Trophoblast cell (in vitro differentiated cells and primary cell): ENCODE results near the gene DENND2C.

ENCODE experiments used
- DNase-seq, 2 donors: peaks; one replicate each; pipeline ENCODE4 v3.0.0-alpha.2; 2016
- H2AFZ ChIP-seq: 2 replicates; pipeline ENCODE4 v1.6.1; 2013; ENCODE audit warnings: low read length, moderate library complexity, mild to moderate bottlenecking; ENCODE audit not compliant: insufficient read depth, poor library complexity
- H2AK5ac ChIP-seq: 2 replicates; pipeline ENCODE4 v1.6.1; 2013; ENCODE audit warnings: mild to moderate bottlenecking, low read length
- H2BK120ac ChIP-seq: 2 replicates; pipeline ENCODE4 v1.6.1; 2013; ENCODE audit warnings: low read length, mild to moderate bottlenecking, moderate library complexity; ENCODE audit not compliant: insufficient read depth, poor library complexity
- H2BK12ac ChIP-seq: 2 replicates; pipeline ENCODE4 v1.6.1; 2013; ENCODE audit warnings: mild to moderate bottlenecking, low read length, moderate library complexity
- H2BK5ac ChIP-seq: 2 replicates; pipeline ENCODE4 v1.6.1; 2013; ENCODE audit warnings: low read length, low read depth, moderate library complexity, mild to moderate bottlenecking; ENCODE audit not compliant: poor library complexity
- H3K14ac ChIP-seq: 2 replicates; pipeline ENCODE4 v1.6.1; 2013; ENCODE audit warnings: mild to moderate bottlenecking, low read length
- H3K18ac ChIP-seq: 2 replicates; pipeline ENCODE4 v1.6.1; 2013; ENCODE audit warnings: mild to moderate bottlenecking, low read length
- H3K23ac ChIP-seq: 2 replicates; pipeline ENCODE4 v1.6.1; 2013; ENCODE audit warnings: low read length
- H3K27ac ChIP-seq: 2 replicates; pipeline ENCODE4 v1.5.1; 2013; ENCODE audit warnings: low read depth, mild to moderate bottlenecking, inconsistent platforms, low read length, moderate library complexity
- H3K27me3 ChIP-seq: 2 replicates; pipeline ENCODE4 v1.6.1; 2013; ENCODE audit warnings: inconsistent platforms, mild to moderate bottlenecking, low read length, moderate library complexity; ENCODE audit not compliant: insufficient read depth
- H3K36me3 ChIP-seq, 2 experiments: 1 replicate in 1 of 2; 2 replicates in 1 of 2; pipeline ENCODE4 v1.6.1; 2013; ENCODE audit warnings: low read length in 2 of 2, mild to moderate bottlenecking in 2 of 2, moderate library complexity in 1 of 2; ENCODE audit not compliant: insufficient read depth in 2 of 2, control insufficient read depth in 1 of 2
- H3K4ac ChIP-seq: 2 replicates; pipeline ENCODE4 v1.6.1; 2013; ENCODE audit warnings: low read depth, mild to moderate bottlenecking, low read length, moderate library complexity
- H3K4me1 ChIP-seq, 2 experiments: 1 replicate in 1 of 2; 2 replicates in 1 of 2; pipeline ENCODE4 v1.6.1; 2013; ENCODE audit warnings: low read length in 2 of 2, mild to moderate bottlenecking in 2 of 2, moderate library complexity in 1 of 2; ENCODE audit not compliant: insufficient read depth in 2 of 2, control insufficient read depth in 1 of 2
- H3K4me2 ChIP-seq: 2 replicates; pipeline ENCODE4 v1.6.1; 2013; ENCODE audit warnings: inconsistent platforms, mild to moderate bottlenecking, low read length, moderate library complexity
- H3K4me3 ChIP-seq: 2 replicates; pipeline ENCODE4 v1.5.1; 2013; ENCODE audit warnings: mild to moderate bottlenecking, low read depth, low read length, inconsistent platforms
- H3K79me1 ChIP-seq: one replicate; pipeline ENCODE4 v1.6.1; 2013; ENCODE audit warnings: low read length
- H3K79me2 ChIP-seq: 2 replicates; pipeline ENCODE4 v1.6.1; 2013; ENCODE audit warnings: low read length, mild to moderate bottlenecking; ENCODE audit not compliant: control insufficient read depth, insufficient read depth, poor library complexity
- H3K9ac ChIP-seq: 2 replicates; pipeline ENCODE4 v1.6.1; 2013; ENCODE audit warnings: mild to moderate bottlenecking, low read length
- H3K9me3 ChIP-seq: 2 replicates; pipeline ENCODE4 v1.6.1; 2013; ENCODE audit warnings: low read depth, mild to moderate bottlenecking, control low read depth, inconsistent platforms, low read length; ENCODE audit not compliant: insufficient read depth
- H4K12ac ChIP-seq: 2 replicates; pipeline ENCODE4 v1.6.1; 2013; ENCODE audit warnings: low read depth, mild to moderate bottlenecking, low read length, moderate library complexity
- H4K8ac ChIP-seq: 2 replicates; pipeline ENCODE4 v1.6.1; 2013; ENCODE audit warnings: low read depth, mild to moderate bottlenecking, low read length, moderate library complexity
- H4K91ac ChIP-seq: one replicate; pipeline ENCODE4 v1.6.1; 2013; ENCODE audit warnings: low read depth, mild to moderate bottlenecking, low read length, moderate library complexity
- WGBS: extraction: QIAGEN DNeasy Blood & Tissue Kit; methylation state at CpG from one replicate; pipeline ENCODE4 v1.1.7; 2013; ENCODE audit warnings: missing lambda C conversion rate; ENCODE audit not compliant: insufficient read length, insufficient coverage; ENCODE audit errors: extremely low coverage; 5-methylcytosine and 5-hydroxymethylcytosine counted together

DENND2C gene

DNA sequence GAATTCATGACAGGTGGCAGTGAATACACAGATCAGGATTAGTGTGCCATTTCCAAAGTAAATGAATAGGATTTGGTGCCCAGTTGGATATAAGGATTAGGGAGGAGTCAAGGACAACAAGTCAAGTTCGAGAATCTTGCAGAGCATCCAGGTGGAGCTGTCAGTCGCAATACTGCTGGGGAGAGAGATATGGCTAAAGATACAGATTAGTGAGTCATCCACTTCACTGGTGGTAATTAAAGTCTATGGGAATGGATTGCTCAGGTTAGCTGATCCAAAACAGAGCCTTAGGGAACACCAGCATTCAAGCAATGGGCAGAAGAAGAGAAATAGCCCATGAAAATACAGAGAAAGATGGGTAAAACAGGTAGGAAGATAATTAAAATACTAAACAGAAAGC is 115.3 kb downstream of the DENND2C start:
- Histone ChIP-seq H3K23ac (no peak overlapping the region), H3K4ac (no peak overlapping the region), H4K91ac (no peak overlapping the region), H2BK120ac (no peak overlapping the region), H3K79me2 (no peaks in the 10 kb centered on the region), H3K9me3 (no peaks in the 10 kb centered on the region), H3K4me3 (no peak overlapping the region), H3K79me1 (peaks cover 3% of the 10 kb centered on the region), H3K9ac (no peak overlapping the region), H3K18ac (no peak overlapping the region), H3K4me1 (no peaks in the 10 kb centered on the region), H2BK5ac (no peak overlapping the region), H3K27me3 (no peaks in the 10 kb centered on the region), H2AFZ (no peak overlapping the region), H3K4me2 (no peak overlapping the region), H3K36me3 (no peaks in the 10 kb centered on the region), H3K27ac (no peak overlapping the region), H2AK5ac (no peak overlapping the region), H2BK12ac (no peak overlapping the region), H4K12ac (no peak overlapping the region), H3K14ac (no peak overlapping the region), H4K8ac (no peak overlapping the region)
- WGBS: no CpG with 5 or more reads among the region's 2 CpGs
- DNase-seq: peak; percentile 6 to 35

DNA sequence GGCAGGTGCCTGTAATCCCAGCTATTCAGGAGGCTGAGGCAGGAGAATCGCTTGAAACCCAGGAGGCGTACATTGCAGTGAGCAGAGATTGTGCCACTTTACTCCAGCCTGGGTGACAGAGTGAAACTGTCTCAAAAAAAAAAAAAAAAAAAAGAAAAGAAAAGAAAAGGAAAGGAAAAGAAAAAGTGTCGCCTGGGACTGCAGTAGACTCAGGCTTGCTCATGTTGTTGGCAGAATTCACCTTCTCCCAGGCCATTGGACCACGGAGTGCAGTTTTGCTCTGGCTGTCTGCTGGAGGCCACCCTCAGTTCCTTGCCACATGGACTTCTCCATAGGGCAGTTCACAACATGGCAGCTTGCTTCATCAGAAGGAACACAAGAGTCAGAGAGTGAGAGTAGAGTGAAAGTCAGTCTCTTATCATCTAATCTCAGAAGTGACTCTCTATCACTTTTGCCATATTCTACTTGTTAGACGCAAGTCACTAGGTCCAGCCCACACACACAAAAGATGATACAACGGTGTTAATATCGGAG is 117.7 kb downstream of the DENND2C start:
- Histone ChIP-seq H3K27ac (no peak overlapping the region), H3K4me3 (no peak overlapping the region), H3K18ac (no peak overlapping the region), H2AFZ (no peak overlapping the region), H2BK12ac (no peak overlapping the region), H3K4me1 (no peaks in the 10 kb centered on the region), H3K9ac (no peak overlapping the region), H3K14ac (no peak overlapping the region), H3K4ac (no peak overlapping the region), H3K79me1 (peaks cover 3% of the 10 kb centered on the region), H3K4me2 (no peak overlapping the region), H3K9me3 (no peaks in the 10 kb centered on the region), H3K23ac (no peak overlapping the region), H4K12ac (no peak overlapping the region), H2BK5ac (no peak overlapping the region), H2BK120ac (no peak overlapping the region), H3K79me2 (no peaks in the 10 kb centered on the region), H2AK5ac (no peak overlapping the region), H3K27me3 (no peaks in the 10 kb centered on the region), H4K91ac (no peak overlapping the region), H3K36me3 (no peaks in the 10 kb centered on the region), H4K8ac (no peak overlapping the region)
- WGBS: no CpG with 5 or more reads among the region's 7 CpGs
- no peak for DNase-seq

DNA sequence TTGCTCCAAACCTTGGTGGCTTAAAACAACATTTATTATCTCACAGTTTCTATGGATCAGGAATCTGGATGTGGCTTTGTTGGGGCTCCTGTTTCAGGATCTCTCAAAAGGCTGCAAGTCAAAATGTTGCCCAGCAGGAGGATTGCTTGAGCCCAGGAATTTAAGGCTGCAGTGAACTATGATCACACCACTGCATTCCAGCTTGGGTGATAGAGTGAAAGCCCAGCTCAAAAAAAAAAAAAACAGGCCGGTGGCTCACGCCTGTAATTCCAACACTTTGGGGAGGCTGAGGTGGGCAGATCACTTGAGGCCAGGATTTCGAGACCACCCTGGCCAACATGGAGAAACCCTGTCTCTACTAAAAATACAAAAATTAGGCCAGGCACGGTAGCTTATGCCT is 118.4 kb downstream of the DENND2C start:
- Histone ChIP-seq H2AK5ac (no peak overlapping the region), H3K18ac (no peak overlapping the region), H3K9me3 (no peaks in the 10 kb centered on the region), H3K79me1 (peaks cover 3% of the 10 kb centered on the region), H3K27ac (no peak overlapping the region), H3K23ac (no peak overlapping the region), H3K4me2 (no peak overlapping the region), H4K91ac (peak overlapping the region; percentile 22), H3K27me3 (no peaks in the 10 kb centered on the region), H3K14ac (no peak overlapping the region), H2BK120ac (no peak overlapping the region), H2AFZ (no peak overlapping the region), H3K36me3 (no peaks in the 10 kb centered on the region), H3K79me2 (no peaks in the 10 kb centered on the region), H4K12ac (no peak overlapping the region), H3K9ac (no peak overlapping the region), H3K4me1 (no peaks in the 10 kb centered on the region), H2BK5ac (peak overlapping the region; percentile 29), H4K8ac (no peak overlapping the region), H3K4me3 (no peak overlapping the region), H3K4ac (no peak overlapping the region), H2BK12ac (no peak overlapping the region)
- peak; percentile 9 to 58 for DNase-seq
- no CpG with 5 or more reads among the region's 4 CpGs for WGBS

DNA sequence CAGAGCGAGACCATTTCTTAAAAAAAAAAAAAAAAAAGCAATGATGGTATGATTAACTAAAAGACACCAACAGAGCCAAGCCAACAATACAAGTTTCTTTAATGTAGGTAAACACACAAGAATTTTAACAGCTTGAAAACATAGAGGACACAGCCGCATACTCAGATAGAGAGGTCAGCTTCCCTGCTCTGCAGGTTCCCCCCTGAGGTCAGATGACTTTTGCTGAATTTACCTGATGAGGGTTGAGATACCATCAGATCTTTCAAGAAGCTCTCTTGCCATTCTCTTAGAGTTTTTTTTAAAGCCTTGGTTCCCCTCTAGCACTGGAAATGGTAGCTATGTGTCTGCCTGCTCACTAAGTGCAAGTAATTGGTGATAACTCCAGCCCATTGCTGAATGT is 119.5 kb downstream of the DENND2C start:
- H2BK5ac ChIP-seq: no peak overlapping the region
- WGBS: no CpG with 5 or more reads among the region's 2 CpGs
- H3K14ac ChIP-seq: no peak overlapping the region

More for the DNA sequence above, 119.5 kb downstream of the DENND2C start:
- Histone ChIP-seq H3K4ac (no peak overlapping the region), H3K36me3 (no peaks in the 10 kb centered on the region), H3K27me3 (no peaks in the 10 kb centered on the region), H4K91ac (no peak overlapping the region), H3K79me2 (no peaks in the 10 kb centered on the region), H3K79me1 (peaks cover 3% of the 10 kb centered on the region), H2AK5ac (no peak overlapping the region), H2BK12ac (no peak overlapping the region), H4K8ac (no peak overlapping the region), H3K4me1 (no peaks in the 10 kb centered on the region), H2BK120ac (no peak overlapping the region), H3K4me2 (no peak overlapping the region), H3K18ac (no peak overlapping the region), H3K9me3 (no peaks in the 10 kb centered on the region), H3K9ac (no peak overlapping the region), H3K27ac (no peak overlapping the region), H2AFZ (no peak overlapping the region), H3K23ac (no peak overlapping the region), H4K12ac (no peak overlapping the region), H3K4me3 (no peak overlapping the region)
- peak; percentile 73 to 88 for DNase-seq
